Large intestine (tissue), 12 donors: Measurements from ENCODE around the gene ZFC3H1. TPM values are rescaled to one million over a fixed set of nuclear protein-coding genes. Genes with fewer than 3 reads are reported as not detected.
"Not testable (repeated sequence)": the region's sequence is repeated elsewhere in the genome, so short reads cannot be mapped to it uniquely, and the experiment has no call there.

ENCODE experiments used
- DNase-seq, 2 donors: peaks; one replicate each; pipeline versions ENCODE4 v3.0.0 to v3.0.0-alpha.2; 2013
- H3K27ac ChIP-seq: one replicate; pipeline ENCODE4 v1.5.1; 2013; ENCODE audit warnings: low read length
- H3K27me3 ChIP-seq: 2 replicates; pipeline ENCODE4 v1.6.1; 2013; ENCODE audit warnings: low read length; ENCODE audit not compliant: control insufficient read depth, insufficient read depth
- H3K36me3 ChIP-seq: 2 replicates; pipeline ENCODE4 v1.6.1; 2013; ENCODE audit warnings: low read length; ENCODE audit not compliant: control insufficient read depth, insufficient read depth
- H3K4me1 ChIP-seq: one replicate; pipeline ENCODE4 v1.6.1; 2013; ENCODE audit warnings: low read length; ENCODE audit not compliant: control insufficient read depth, insufficient read depth
- H3K4me3 ChIP-seq: one replicate; pipeline ENCODE4 v1.5.1; 2013; ENCODE audit warnings: low read length
- H3K9me3 ChIP-seq: one replicate; pipeline ENCODE4 v1.6.1; 2013; ENCODE audit warnings: mild to moderate bottlenecking, low read depth, low read length, moderate library complexity; ENCODE audit not compliant: control insufficient read depth
- WGBS: methylation state at CpG from one replicate; pipeline ENCODE4 v1.1.5; 2013; ENCODE audit warnings: low lambda C conversion rate; ENCODE audit not compliant: insufficient coverage; 5-methylcytosine and 5-hydroxymethylcytosine counted together
- long read RNA-seq, 11 donors: transcript quantifications; one replicate each; lab custom pipeline, GENCODE V29; 2026
- polyA plus RNA-seq: library from polyadenylated mRNA; unstranded; fragments of 120-200 nt; gene quantifications from one replicate; pipeline ENCODE4 v1.2.1, GENCODE V29; 2013

Gene ZFC3H1, protein sequence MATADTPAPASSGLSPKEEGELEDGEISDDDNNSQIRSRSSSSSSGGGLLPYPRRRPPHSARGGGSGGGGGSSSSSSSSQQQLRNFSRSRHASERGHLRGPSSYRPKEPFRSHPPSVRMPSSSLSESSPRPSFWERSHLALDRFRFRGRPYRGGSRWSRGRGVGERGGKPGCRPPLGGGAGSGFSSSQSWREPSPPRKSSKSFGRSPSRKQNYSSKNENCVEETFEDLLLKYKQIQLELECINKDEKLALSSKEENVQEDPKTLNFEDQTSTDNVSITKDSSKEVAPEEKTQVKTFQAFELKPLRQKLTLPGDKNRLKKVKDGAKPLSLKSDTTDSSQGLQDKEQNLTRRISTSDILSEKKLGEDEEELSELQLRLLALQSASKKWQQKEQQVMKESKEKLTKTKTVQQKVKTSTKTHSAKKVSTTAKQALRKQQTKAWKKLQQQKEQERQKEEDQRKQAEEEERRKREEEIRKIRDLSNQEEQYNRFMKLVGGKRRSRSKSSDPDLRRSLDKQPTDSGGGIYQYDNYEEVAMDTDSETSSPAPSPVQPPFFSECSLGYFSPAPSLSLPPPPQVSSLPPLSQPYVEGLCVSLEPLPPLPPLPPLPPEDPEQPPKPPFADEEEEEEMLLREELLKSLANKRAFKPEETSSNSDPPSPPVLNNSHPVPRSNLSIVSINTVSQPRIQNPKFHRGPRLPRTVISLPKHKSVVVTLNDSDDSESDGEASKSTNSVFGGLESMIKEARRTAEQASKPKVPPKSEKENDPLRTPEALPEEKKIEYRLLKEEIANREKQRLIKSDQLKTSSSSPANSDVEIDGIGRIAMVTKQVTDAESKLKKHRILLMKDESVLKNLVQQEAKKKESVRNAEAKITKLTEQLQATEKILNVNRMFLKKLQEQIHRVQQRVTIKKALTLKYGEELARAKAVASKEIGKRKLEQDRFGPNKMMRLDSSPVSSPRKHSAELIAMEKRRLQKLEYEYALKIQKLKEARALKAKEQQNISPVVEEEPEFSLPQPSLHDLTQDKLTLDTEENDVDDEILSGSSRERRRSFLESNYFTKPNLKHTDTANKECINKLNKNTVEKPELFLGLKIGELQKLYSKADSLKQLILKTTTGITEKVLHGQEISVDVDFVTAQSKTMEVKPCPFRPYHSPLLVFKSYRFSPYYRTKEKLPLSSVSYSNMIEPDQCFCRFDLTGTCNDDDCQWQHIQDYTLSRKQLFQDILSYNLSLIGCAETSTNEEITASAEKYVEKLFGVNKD (N-terminal part only)
- polyA plus RNA-seq, result 86.3 TPM
- long read RNA-seq, donor 1, transcript ZFC3H1-205 (3 exons, 470 nt), result major isoform, 8 of 9 reads
- long read RNA-seq, donor 1, partial matches to known transcripts, result 0 of 9 reads
- long read RNA-seq, donor 1, other reads (novel, unspliced or antisense), result 0 of 9 reads
- long read RNA-seq, donor 2, transcript ZFC3H1-206 (2 exons, 1,771 nt), result minor isoform, 7 of 32 reads
- long read RNA-seq, donor 2, transcript ZFC3H1-205 (3 exons, 470 nt), result minor isoform, 12 of 32 reads
- long read RNA-seq, donor 2, transcript ZFC3H1-209 (2 exons, 845 nt), result major isoform, 13 of 32 reads
- long read RNA-seq, donor 2, partial matches to known transcripts, result 0 of 32 reads
- long read RNA-seq, donor 2, other reads (novel, unspliced or antisense), result 0 of 32 reads
- long read RNA-seq, donor 3, result 0 reads
- long read RNA-seq, donor 4, partial matches to known transcripts, result 6 of 10 reads
- long read RNA-seq, donor 4, other reads (novel, unspliced or antisense), result 0 of 10 reads
- long read RNA-seq, donor 5, full-length matches to known transcripts, result 14 of 14 reads
- long read RNA-seq, donor 5, partial matches to known transcripts, result 0 of 14 reads
- long read RNA-seq, donor 5, other reads (novel, unspliced or antisense), result 0 of 14 reads
- long read RNA-seq, donor 6, full-length matches to known transcripts, result 16 of 16 reads
- long read RNA-seq, donor 6, partial matches to known transcripts, result 0 of 16 reads
- long read RNA-seq, donor 6, other reads (novel, unspliced or antisense), result 0 of 16 reads
- long read RNA-seq, donor 7, partial matches to known transcripts, result 0 of 10 reads
- long read RNA-seq, donor 7, other reads (novel, unspliced or antisense), result 0 of 10 reads
- long read RNA-seq, donor 8, full-length matches to known transcripts, result 21 of 21 reads
- long read RNA-seq, donor 8, partial matches to known transcripts, result 0 of 21 reads
- long read RNA-seq, donor 8, other reads (novel, unspliced or antisense), result 0 of 21 reads
- long read RNA-seq, donor 9, transcript ZFC3H1-206 (2 exons, 1,771 nt), result major isoform, 7 of 13 reads
- long read RNA-seq, donor 9, transcript ZFC3H1-205 (3 exons, 470 nt), result minor isoform, 5 of 13 reads
- long read RNA-seq, donor 9, partial matches to known transcripts, result 0 of 13 reads
- long read RNA-seq, donor 9, other reads (novel, unspliced or antisense), result 0 of 13 reads
- long read RNA-seq, donor 10, transcript ZFC3H1-205 (3 exons, 470 nt), result major isoform, 6 of 11 reads
- long read RNA-seq, donor 10, partial matches to known transcripts, result 0 of 11 reads
- long read RNA-seq, donor 10, other reads (novel, unspliced or antisense), result 0 of 11 reads
- long read RNA-seq, donor 11, transcript ZFC3H1-205 (3 exons, 470 nt), result major isoform, 5 of 47 reads
- long read RNA-seq, donor 11, partial matches to known transcripts, result 40 of 47 reads
- long read RNA-seq, donor 11, other reads (novel, unspliced or antisense), result 0 of 47 reads

DNA sequence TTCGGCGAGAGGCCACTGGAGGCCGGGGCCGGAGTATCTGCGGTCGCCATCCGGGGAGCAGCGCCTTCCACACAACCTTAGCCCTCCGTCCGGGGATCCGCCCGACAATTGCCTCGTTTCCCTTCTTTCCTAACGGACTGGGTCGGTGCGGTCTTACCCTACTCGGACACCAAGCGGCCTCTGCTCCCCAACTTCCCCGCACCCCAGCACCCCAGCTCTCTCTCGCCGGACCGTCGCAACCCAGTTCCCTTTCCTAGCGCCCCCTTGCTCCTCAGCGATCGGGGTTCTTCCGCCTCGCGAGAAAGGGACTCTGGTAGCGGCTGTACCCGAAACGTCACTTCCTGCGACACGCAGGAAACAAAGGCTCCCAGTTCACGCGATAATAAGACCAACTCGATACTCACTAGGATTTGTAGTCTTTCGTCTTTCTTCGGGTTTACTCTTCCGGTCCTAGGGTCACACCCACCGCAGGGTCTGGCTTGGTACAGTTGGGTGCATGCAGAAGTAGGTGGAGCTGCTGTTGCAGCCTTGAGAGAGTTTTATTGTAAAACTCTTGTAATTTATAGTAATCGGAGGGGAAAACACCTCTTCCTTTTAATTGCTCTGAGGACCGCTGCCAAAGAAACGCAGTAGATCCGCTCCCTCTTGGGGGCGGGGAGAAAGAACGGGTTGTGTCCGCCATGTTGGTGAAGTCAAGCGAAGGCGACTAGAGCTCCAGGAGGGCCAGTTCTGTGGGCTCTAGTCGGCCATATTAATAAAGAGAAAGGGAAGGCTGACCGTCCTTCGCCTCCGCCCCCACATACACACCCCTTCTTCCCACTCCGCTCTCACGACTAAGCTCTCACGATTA, at the start of gene ZFC3H1, which contains the start of gene THAP2:
Gene ZFC3H1 (minus strand): TSS at position 288 of the 850 bp plus-strand sequence. CDS start 238 bp downstream, at position 50.
Gene THAP2 (plus strand): TSS at position 741 of the 850 bp plus-strand sequence. CDS start 209 bp downstream, outside the sequence.
- no peaks in the 10 kb centered on the region for H3K9me3 ChIP-seq

GRCh38 chr12:71710276-71711125, 46.9 kb upstream of the ZFC3H1 start:
- Histone ChIP-seq H3K4me3 (no peak overlapping the region), H3K9me3 (no peaks in the 10 kb centered on the region), H3K4me1 (no peaks in the 10 kb centered on the region), H3K27me3 (no peaks in the 10 kb centered on the region), H3K27ac (no peak overlapping the region), H3K36me3 (no peaks in the 10 kb centered on the region)
- WGBS, result no CpG with 5 or more reads among the region's 7 CpGs
- DNase-seq, result no peak

More for the DNA sequence above, at the start of gene ZFC3H1, which contains the start of gene THAP2:
- Histone ChIP-seq H3K4me3 (peak within 1 kb of the TSS; percentile 67), H3K4me1 (peaks cover 8% of the 10 kb centered on the region), H3K36me3 (peaks cover 7% of the 10 kb centered on the region), H3K27ac (peak within 1 kb of the TSS; percentile 90), H3K27me3 (no peaks in the 10 kb centered on the region)
- 0% methylated on average over 1 of the region's 57 CpGs for WGBS
- peak; percentile 99 for DNase-seq

DNA sequence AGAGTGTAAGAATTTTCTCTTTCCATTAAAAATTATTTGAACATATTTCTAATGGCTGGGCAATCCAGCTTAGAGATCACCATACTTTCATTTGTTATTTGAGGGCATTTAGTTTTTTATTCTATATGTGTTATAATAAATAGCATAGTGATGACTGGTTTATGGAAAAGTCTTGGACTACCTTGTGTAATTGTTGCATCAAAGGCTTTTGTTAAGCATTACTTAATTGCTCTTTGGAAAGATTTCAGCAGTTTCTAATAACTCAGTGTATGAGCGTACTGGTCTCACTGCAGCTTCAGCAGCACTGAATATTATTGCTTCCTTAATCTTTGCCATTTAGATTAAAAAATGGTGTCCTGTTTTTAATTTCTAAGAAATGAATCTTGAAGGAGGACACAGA, 45.0 kb upstream of the ZFC3H1 start:
- DNase-seq, result no peak
- Histone ChIP-seq H3K4me1 (no peaks in the 10 kb centered on the region), H3K27ac (no peak overlapping the region), H3K9me3 (no peaks in the 10 kb centered on the region), H3K27me3 (no peaks in the 10 kb centered on the region), H3K4me3 (no peak overlapping the region), H3K36me3 (no peaks in the 10 kb centered on the region)
- WGBS, result no CpG with 5 or more reads among the region's 1 CpG

DNA sequence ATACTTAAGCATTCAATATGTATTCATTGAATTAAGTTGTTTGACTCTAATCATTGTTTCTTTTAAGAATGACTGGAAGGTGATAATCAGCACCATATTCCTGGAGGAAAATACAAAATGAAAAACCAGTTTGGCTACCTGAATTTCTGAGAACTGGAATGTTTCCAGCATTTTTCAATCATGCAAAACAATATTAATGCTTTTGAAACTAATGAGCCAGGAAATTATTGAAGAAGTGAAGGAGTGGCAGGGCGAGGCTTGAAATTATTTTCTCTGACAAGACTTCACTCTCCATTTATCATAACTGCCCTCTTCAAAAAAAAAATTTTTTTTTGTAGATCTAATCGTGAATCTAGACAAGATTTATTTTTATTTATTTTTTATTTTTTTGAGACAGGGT, 41.3 kb upstream of the ZFC3H1 start:
- WGBS, result 100% methylated on average over 2 of the region's 2 CpGs
- no peak overlapping the region for H3K27ac ChIP-seq
- H3K9me3 ChIP-seq, result no peaks in the 10 kb centered on the region
- H3K27me3 ChIP-seq, result no peaks in the 10 kb centered on the region
- peaks cover 9% of the 10 kb centered on the region for H3K36me3 ChIP-seq
- DNase-seq, result no peak
- no peaks in the 10 kb centered on the region for H3K4me1 ChIP-seq
- no peak overlapping the region for H3K4me3 ChIP-seq

- Histone ChIP-seq H3K36me3 (peaks cover 24% of the 10 kb centered on the region), H3K4me3 (no peak overlapping the region), H3K27ac (no peak overlapping the region), H3K27me3 (no peaks in the 10 kb centered on the region), H3K9me3 (no peaks in the 10 kb centered on the region), H3K4me1 (no peaks in the 10 kb centered on the region)
- DNase-seq, result no peak
- 83% methylated on average over 1 of the region's 2 CpGs for WGBS
Measured at GRCh38 chr12:71703206-71703605, 39.6 kb upstream of the ZFC3H1 start.

DNA sequence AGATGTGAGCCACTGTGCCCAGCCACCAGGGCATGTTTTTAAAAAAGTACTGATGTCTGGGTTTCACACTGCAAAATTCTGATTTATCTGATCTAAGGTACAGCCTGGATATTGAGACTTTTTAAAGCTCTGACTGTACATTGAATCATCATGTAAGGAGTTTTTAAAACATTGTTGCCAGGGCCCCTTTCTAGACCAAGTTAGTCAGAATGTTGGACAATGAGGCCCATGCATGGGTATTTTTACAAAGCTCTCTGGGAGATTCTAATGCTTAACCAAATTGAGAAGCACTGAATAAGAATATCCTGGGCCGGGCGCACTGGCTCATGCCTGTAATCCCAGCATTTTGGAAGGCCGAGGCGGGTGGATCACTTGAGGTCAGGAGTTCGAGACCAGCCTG, 38.9 kb upstream of the ZFC3H1 start:
- H3K27ac ChIP-seq, result no peak overlapping the region
- H3K36me3 ChIP-seq, result peaks cover 24% of the 10 kb centered on the region

GRCh38 chr12:71702181-71702580, 38.5 kb upstream of the ZFC3H1 start:
- not testable (repeated sequence) for H3K27me3 ChIP-seq, H3K27ac ChIP-seq, H3K9me3 ChIP-seq, H3K4me3 ChIP-seq, DNase-seq, H3K4me1 ChIP-seq
- no CpG with 5 or more reads among the region's 8 CpGs for WGBS
- H3K36me3 ChIP-seq, result peaks cover 26% of the 10 kb centered on the region

More for the DNA sequence above, 38.9 kb upstream of the ZFC3H1 start:
- H3K27me3 ChIP-seq, result no peaks in the 10 kb centered on the region
- no peak overlapping the region for H3K4me3 ChIP-seq
- H3K4me1 ChIP-seq, result no peaks in the 10 kb centered on the region
- WGBS, result no CpG with 5 or more reads among the region's 5 CpGs
- DNase-seq, result no peak
- no peaks in the 10 kb centered on the region for H3K9me3 ChIP-seq
